PC-9 (cell line): ENCODE measurements around the gene LPAR6. TPM values are rescaled to one million over a fixed set of nuclear protein-coding genes. Genes with fewer than 3 reads are reported as not detected.

ENCODE experiments used
- BruUV-seq: library from RNA; stranded (reverse); fragments of 400-500 nt; replicated peaks from 2 replicates; lab custom pipeline; 2021; lab: Mats Ljungman, UMichigan
- CTCF ChIA-PET: fragments of 300-600 bp; sonication (Branson Sonifier 250); formaldehyde crosslinking; loops from one replicate; lab custom pipeline; 2022; ENCODE audit warnings: antibody characterized with exemption; lab: Charles Lee
- POLR2A ChIA-PET: fragments of 300-600 bp; sonication (Branson Sonifier 250); formaldehyde crosslinking; loops from one replicate; lab custom pipeline; 2022; ENCODE audit warnings: antibody characterized with exemption; ENCODE audit not compliant: unreplicated experiment; lab: Charles Lee
- DNase-seq, 2 experiments: peaks; one replicate each; pipeline versions ENCODE4 v3.0.0 to v3.0.0-alpha.2; 2015 to 2022; ENCODE audit warnings: mixed read lengths in 1 of 2
- H2AFZ ChIP-seq: fragments of 200-600 bp; sonication (generic); 2 replicates; pipeline ENCODE4 v1.8.1; 2017; ENCODE audit warnings: antibody characterized with exemption
- H3F3A ChIP-seq: fragments of 200-600 bp; sonication (generic); 2 replicates; pipeline ENCODE4 v1.8.1; 2017; ENCODE audit warnings: antibody characterized with exemption, mild to moderate bottlenecking, low read depth; ENCODE audit not compliant: insufficient read depth
- H3K27ac ChIP-seq: fragments of 200-600 bp; sonication (generic); 2 replicates; pipeline ENCODE4 v1.6.1; 2016; ENCODE audit warnings: mixed run types
- H3K27me3 ChIP-seq: fragments of 200-600 bp; sonication (generic); 2 replicates; pipeline ENCODE4 v1.6.1; 2016; ENCODE audit warnings: low read depth, mixed run types; ENCODE audit not compliant: insufficient read depth
- H3K36me3 ChIP-seq: fragments of 200-600 bp; sonication (generic); 2 replicates; pipeline ENCODE4 v1.6.1; 2016; ENCODE audit warnings: low read depth, mixed run types
- H3K4me1 ChIP-seq: fragments of 200-600 bp; sonication (generic); replicated peaks from 2 replicates; pipeline ENCODE4 v1.6.1; 2016; ENCODE audit warnings: mixed run types; ENCODE audit not compliant: insufficient read depth
- H3K4me2 ChIP-seq: fragments of 200-600 bp; sonication (generic); 2 replicates; pipeline ENCODE4 v1.6.1; 2017; ENCODE audit warnings: mixed run types
- H3K4me3 ChIP-seq: fragments of 200-600 bp; sonication (generic); 2 replicates; pipeline ENCODE4 v1.6.1; 2016; ENCODE audit warnings: mixed run types
- H3K79me2 ChIP-seq: fragments of 200-600 bp; sonication (generic); 2 replicates; pipeline ENCODE4 v1.6.1; 2017; ENCODE audit warnings: low read depth, mixed run types
- H3K9me2 ChIP-seq: fragments of 200-600 bp; sonication (generic); 2 replicates; pipeline ENCODE4 v1.8.1; 2017; ENCODE audit warnings: mild to moderate bottlenecking; ENCODE audit not compliant: insufficient read depth
- H3K9me3 ChIP-seq: fragments of 200-600 bp; sonication (generic); 2 replicates; pipeline ENCODE4 v1.8.1; 2016; ENCODE audit warnings: low read depth; ENCODE audit not compliant: insufficient read depth
- H4K20me1 ChIP-seq: fragments of 200-600 bp; sonication (generic); 2 replicates; pipeline ENCODE4 v1.8.1; 2017; ENCODE audit not compliant: insufficient read depth
- EZH2 ChIP-seq: fragments of 200-600 bp; sonication (generic); IDR thresholded peaks from 2 replicates; pipeline ENCODE4 v1.8.0; 2017; ENCODE audit warnings: antibody characterized with exemption, low read depth
- intact Hi-C: fragments of 100-400 bp; cut with micrococcal nuclease; formaldehyde crosslinking; loops from one replicate; pipeline ENCODE4 v1.10.0; 2022; ENCODE audit not compliant: unreplicated experiment
- total RNA-seq: library from RNA; stranded (reverse); gene quantifications from 2 replicates; pipeline ENCODE4 v1.2.3, GENCODE V29; 2021
- TF ChIP-seq, protein P1 (sequence below): fragments of 200-600 bp; sonication (generic); conservative IDR thresholded peaks from 2 replicates; pipeline ENCODE4 v1.6.1; 2017; ENCODE audit warnings: mixed run types, antibody characterized with exemption, mild to moderate bottlenecking, moderate library complexity

Gene LPAR6
- total RNA-seq, 1 experiment from 2014 or later = 2.7 TPM

DNA sequence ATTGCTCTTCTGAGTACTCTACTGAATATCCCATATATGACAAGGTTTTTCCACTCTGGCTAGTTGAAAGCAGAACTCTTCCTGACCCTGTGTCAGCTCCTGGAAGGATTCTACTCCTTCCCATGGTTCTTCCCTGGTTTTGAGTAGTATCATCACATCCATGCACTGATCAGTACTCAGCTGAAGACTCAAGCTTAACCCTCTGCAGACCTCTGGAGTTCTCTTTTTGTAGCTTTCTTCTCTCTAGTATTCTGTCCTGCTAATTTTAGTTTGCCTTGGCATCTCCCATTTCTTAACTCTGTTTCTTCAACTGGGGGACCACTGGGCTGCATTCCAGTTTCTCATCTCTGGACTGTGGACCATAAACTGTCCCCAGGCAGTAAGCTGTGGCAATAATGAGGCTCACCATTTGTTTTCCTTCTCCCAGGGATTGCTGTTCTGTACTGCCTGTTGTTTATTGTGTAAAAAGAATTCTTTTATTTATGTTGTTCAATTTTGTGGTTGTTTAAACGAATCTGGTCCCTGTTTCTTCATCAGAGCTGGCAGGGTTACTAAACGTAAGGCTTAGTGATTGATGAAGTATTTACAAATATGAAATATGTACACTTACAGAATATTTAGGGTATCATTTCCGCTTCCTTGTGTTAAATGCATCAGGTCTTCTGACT is 19.7 kb downstream of the LPAR6 start:
- Histone ChIP-seq H3K27me3 (no peaks in the 10 kb centered on the region), H3F3A (no peaks in the 10 kb centered on the region), H4K20me1 (no peaks in the 10 kb centered on the region), H3K4me3 (no peak overlapping the region), H3K79me2 (no peaks in the 10 kb centered on the region), H3K9me3 (no peaks in the 10 kb centered on the region), H3K27ac (no peak overlapping the region), H2AFZ (no peak overlapping the region), H3K4me1 (no peaks in the 10 kb centered on the region), H3K9me2 (no peaks in the 10 kb centered on the region; the same call in 1 of the 2 replicates), H3K36me3 (no peaks in the 10 kb centered on the region), H3K4me2 (no peak overlapping the region)
- DNase-seq = no peak
- ChIA-PET POLR2A (no interaction called here), CTCF (no interaction called here)
- no TSS peak for BruUV-seq
- TF ChIP-seq, protein P1, sequence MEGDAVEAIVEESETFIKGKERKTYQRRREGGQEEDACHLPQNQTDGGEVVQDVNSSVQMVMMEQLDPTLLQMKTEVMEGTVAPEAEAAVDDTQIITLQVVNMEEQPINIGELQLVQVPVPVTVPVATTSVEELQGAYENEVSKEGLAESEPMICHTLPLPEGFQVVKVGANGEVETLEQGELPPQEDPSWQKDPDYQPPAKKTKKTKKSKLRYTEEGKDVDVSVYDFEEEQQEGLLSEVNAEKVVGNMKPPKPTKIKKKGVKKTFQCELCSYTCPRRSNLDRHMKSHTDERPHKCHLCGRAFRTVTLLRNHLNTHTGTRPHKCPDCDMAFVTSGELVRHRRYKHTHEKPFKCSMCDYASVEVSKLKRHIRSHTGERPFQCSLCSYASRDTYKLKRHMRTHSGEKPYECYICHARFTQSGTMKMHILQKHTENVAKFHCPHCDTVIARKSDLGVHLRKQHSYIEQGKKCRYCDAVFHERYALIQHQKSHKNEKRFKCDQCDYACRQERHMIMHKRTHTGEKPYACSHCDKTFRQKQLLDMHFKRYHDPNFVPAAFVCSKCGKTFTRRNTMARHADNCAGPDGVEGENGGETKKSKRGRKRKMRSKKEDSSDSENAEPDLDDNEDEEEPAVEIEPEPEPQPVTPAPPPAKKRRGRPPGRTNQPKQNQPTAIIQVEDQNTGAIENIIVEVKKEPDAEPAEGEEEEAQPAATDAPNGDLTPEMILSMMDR = no peak
- TF ChIP-seq EZH2 = no peak
- intact Hi-C loops = no loop called here

DNA sequence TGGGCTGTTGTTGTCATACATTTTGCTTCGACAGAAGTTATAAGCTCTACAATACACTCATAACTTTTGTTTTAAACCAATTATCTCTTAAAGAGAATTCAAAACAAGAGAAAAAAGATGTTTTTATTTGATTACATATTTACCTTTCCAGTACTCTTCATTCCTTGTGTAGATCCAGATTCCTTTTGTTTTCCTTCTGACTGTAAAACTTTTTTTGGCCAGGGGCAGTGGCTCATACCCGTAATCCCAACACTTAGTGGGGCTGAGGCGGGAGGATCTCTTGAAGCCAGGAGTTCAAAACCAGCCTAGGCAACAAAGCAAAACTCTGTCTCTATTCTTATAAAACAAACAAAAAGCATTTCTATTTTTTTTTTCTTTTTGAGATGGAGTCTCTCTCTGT is 21.7 kb downstream of the LPAR6 start:
- Histone ChIP-seq H3K27me3 (no peaks in the 10 kb centered on the region), H3K36me3 (no peaks in the 10 kb centered on the region), H3K9me2 (peaks cover 7% of the 10 kb centered on the region; the same call in 1 of the 2 replicates), H3K4me3 (no peak overlapping the region), H3K4me1 (no peaks in the 10 kb centered on the region), H3K4me2 (no peak overlapping the region), H3K27ac (no peak overlapping the region), H2AFZ (no peak overlapping the region), H3K9me3 (no peaks in the 10 kb centered on the region), H3F3A (no peaks in the 10 kb centered on the region), H4K20me1 (no peaks in the 10 kb centered on the region), H3K79me2 (no peaks in the 10 kb centered on the region)
- BruUV-seq = no TSS peak
- DNase-seq = no peak
- ChIA-PET POLR2A (no interaction called here), CTCF (no interaction called here)
- TF ChIP-seq EZH2 = no peak
- TF ChIP-seq, protein P1 = no peak
- intact Hi-C loops = no loop called here

DNA sequence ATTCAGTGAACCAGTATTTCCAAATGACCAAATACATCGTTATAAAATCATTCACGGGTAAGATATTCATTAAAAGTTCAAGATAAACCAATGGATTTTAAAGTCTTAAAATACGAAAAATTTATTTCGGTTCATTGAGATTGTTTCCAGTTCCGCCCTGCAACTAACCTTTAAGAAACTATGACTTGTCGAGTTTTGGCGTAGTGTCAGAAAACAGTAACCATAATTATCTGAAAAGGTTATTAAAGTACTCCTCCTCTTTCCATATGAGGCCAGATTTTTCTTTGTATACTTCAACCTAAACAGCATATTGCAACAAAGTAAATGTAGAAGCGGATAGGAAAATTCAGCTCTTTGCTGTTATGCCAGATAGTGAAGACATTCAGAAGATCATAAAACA is 26.1 kb downstream of the LPAR6 start:
- no peaks in the 10 kb centered on the region for H3K36me3 ChIP-seq
- CTCF ChIA-PET = no interaction called here
- BruUV-seq = no TSS peak

More for the DNA sequence above, 26.1 kb downstream of the LPAR6 start:
- Histone ChIP-seq H2AFZ (no peak overlapping the region), H3K4me3 (no peak overlapping the region), H3K79me2 (no peaks in the 10 kb centered on the region), H3K4me1 (no peaks in the 10 kb centered on the region), H3K4me2 (no peak overlapping the region), H3K27me3 (no peaks in the 10 kb centered on the region), H3K27ac (no peak overlapping the region), H3K9me3 (no peaks in the 10 kb centered on the region), H4K20me1 (no peaks in the 10 kb centered on the region), H3F3A (no peaks in the 10 kb centered on the region), H3K9me2 (peaks cover 7% of the 10 kb centered on the region; the same call in 1 of the 2 replicates)
- POLR2A ChIA-PET = no interaction called here
- TF ChIP-seq, protein P1 = no peak
- no peak for TF ChIP-seq EZH2
- intact Hi-C loops = no loop called here
- no peak for DNase-seq
